ENCODE data around the gene POLR2M.
A peak's percentile ranks its signal among the peaks of the same experiment; 100 is the strongest.

POLR2M gene

GRCh38 chr15:57706405-57707209 lies at the start of gene POLR2M:
Gene POLR2M (plus strand): TSS chr15:57706714. CDS start chr15:57706843, 129 bp downstream.
- DNase-seq, result peak; percentile 99

DNA sequence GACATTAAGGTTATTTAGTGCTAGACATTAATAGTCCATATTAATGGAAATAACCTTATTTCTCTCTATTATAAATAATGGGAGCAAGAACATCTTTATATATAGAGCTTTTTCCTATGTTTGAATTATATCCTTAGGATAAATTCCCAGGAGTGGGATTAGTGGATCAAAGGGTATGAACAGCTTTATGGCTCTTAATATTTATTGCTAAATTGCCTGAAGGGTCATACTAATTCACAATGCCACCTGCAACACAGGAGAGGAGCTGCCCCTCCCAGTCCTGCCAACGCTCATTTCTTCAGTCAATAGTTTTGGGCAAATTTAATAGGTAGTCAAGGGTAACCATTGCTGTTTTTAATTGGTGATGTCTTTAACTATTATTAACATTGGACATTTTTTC lies 48.9 kb upstream of the POLR2M start:
- DNase-seq, result no peak

DNA sequence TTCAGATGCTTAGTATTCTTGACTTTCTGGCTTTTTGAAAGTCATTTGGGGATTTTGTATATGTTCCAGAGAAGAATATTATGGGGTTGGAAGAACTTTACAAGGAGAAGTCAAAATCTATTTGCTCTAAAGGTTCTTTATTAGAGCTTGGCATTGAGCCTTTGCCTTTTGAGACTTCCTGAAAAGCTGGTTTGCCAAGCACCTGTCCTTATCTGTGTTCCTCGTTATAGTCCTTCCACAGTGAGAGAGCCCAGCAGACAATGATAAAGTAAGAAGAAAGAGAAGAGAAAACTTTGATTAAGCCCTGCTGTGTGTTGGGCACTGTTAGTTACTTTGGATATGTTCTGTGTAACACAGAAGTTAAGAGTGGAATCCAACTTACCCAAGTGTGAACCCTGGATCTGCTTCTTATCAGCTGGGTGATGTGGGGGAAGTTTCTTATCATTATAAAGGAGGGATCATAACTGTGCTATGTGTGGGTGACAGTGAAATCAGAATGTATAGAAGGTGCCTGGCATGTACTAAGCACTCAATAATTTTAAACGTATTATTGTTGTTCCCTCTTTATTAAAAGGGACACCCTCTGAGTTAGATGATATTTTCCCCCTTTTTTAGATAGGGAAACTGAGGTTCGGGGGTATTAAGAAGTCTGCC lies 44.3 kb upstream of the POLR2M start:
- DNase-seq, result no peak

- no peak for DNase-seq
Observed at GRCh38 chr15:57662802-57663201, 43.7 kb upstream of the POLR2M start.

- DNase-seq, result no peak
Observed at GRCh38 chr15:57663262-57663661, 43.3 kb upstream of the POLR2M start.

- no peak for DNase-seq
Observed at GRCh38 chr15:57665194-57665593, 41.3 kb upstream of the POLR2M start.

GRCh38 chr15:57665939-57666338 lies 40.6 kb upstream of the POLR2M start:
- DNase-seq, result no peak

DNA sequence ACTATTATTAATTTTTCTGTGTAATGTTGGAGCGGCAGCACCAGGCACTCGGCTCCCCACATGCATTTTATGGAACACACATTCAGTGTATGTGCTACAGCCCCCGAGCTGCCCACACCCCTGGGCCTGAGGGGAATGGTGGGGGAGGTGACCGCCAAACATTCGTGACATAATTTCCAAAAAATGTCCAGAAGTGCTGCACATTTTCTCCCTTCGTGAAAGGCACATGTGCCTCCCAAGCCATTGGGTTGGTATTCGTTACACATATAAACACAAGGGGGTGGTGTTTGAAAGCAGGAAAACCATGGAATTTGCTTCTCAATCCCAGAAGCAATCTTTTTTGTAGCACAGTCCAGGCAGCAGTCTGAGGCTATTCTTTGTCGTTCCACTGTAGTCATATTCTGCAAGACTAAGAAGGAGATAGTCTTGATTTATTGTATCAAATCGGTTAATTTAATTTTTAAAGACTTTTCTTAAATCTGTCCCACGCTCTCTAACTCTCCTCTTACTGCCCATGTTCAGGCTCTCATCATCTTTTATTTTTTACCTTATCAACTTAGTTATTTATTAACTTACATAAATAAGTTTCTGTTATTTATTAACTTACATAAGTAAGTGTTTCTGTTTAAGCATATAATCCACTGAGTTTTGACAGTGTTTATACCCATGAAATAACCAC lies 39.2 kb upstream of the POLR2M start:
- peak; percentile 81 for DNase-seq

- no peak for DNase-seq
Observed at GRCh38 chr15:57668016-57668415, 38.5 kb upstream of the POLR2M start.

- no peak for DNase-seq
Observed at GRCh38 chr15:57671636-57672035, 34.9 kb upstream of the POLR2M start.

GRCh38 chr15:57675481-57676181 lies 30.9 kb upstream of the POLR2M start:
- DNase-seq, result no peak

- DNase-seq, result peak; percentile 65
Observed at GRCh38 chr15:57676585-57676984, 29.9 kb upstream of the POLR2M start.

- peak; percentile 28 for DNase-seq
Observed at GRCh38 chr15:57677204-57677603, 29.3 kb upstream of the POLR2M start.

GRCh38 chr15:57680021-57680420 lies 26.5 kb upstream of the POLR2M start:
- DNase-seq, result peak; percentile 69

DNA sequence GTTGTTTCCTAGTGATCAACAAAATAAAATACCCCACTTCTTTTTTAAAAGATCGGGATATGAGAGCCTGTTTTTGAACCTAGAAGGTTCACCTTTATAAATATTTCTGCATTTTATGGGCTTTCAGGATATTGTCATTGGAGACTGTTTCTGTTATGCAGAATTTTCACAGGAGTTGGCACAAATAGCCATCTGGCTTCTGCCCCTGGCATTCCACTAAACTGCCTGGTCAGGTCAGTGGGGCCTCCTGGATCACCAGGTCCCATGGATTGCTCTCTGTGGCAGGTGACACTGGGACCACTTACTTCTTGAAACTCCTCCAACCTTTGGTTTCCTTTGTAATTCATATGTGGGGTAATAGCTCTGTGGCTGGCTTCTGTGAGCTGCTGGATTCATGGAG lies 25.5 kb upstream of the POLR2M start:
- DNase-seq, result no peak

- DNase-seq, result no peak
Observed at GRCh38 chr15:57683481-57683880, 23.0 kb upstream of the POLR2M start.

DNA sequence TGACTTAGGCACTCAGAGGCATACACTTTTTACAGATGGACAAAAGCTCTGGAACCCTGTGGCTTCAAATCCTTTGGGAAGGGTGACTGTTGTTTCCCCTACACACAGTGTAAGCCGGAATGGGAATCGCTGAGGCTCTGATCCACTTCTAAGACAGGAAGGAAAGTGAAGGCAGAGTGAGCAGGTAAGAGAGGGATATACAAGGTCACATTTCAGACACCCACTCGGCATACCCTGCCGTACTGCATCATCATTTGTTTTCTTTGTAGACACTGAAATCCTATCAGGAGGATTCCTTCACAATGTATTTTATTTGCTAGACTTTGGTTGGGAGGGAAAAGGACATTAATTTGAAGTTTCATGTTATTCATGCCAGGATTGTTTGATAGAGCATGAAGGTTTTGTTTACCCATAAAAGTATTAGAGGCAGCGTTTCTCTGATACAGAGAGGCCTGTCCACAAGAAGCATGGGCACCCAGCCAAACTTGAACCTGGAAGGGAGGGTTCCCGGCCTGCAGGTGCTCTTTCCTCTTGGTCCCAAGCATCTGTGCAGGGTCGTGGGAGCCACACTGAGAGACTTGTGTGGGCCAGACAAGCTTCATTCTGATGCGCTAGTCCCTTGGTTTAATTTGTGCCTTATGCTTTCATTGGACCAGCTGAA lies 21.9 kb upstream of the POLR2M start:
- DNase-seq, result no peak

DNA sequence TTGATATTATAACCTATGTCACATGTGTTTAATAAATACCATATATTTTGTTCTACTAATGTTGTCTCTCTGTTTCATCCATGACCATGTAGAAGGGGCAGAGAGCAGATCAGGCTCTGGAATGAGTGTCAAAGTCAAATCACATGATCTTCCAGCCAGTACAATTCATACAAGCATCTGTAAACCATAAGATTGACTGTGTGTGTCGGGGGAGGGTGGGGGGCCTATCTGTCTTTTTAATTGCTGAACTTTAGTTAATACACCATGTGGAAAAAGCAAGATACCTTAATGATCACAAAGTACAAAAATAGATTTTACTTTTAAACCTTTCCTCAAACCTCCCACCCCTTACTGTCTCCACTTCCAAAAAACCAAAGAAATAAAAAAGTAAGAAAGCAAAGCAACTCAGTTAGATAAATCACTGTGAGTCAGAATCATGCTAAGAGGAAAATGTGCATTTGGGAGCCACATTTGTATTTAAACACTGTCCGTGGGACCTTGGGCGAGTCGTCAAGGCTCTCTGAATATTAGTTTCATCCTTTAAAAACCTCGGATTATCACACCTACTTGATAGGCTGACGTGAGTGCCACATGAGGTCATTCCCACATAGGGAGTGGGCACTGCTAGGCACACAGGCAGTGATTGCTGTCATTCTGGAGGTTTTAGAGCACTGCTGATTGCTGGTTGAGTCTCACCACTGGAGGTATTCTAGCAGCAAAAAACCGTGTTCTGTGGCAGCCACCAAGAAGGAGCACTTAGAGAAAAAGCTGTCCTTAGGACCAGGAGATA lies 21.0 kb upstream of the POLR2M start:
- DNase-seq, result no peak

GRCh38 chr15:57686657-57687056 lies 19.9 kb upstream of the POLR2M start:
- DNase-seq, result no peak

DNA sequence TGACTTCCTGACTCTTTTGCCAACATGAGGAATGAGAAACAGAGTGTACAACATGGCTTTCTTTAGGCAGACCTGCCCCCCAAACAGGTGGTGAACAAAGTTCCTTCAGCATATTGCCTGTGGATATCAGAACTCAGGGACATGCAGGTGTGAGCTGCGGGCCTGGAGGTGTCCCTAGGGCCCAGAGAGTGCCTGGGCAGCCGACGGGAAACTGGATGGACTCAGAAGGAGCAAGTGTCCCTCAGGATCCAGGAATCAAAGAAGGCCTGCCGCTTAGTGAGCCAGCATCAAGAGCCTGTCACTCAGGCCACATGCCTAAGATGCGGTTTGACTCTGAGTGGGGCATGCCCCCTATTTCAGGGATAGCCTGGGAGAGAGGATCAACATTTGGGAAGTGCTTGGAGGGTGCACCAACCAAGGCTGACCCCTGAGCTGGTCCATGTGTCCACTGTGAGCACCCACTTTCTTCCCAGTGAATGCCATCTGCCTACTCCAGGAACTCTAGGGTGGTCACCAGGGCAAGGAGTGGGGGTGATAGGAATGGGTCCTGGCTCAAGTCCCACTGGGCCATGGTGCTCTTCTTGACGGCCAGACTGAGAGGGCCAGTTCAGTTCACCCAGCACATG lies 16.1 kb upstream of the POLR2M start:
- no peak for DNase-seq

- DNase-seq, result no peak
Observed at GRCh38 chr15:57691082-57691481, 15.4 kb upstream of the POLR2M start.
